ENCODE results near the gene RBM47. TPM values are rescaled to one million over a fixed set of nuclear protein-coding genes. Genes with fewer than 3 reads are reported as not detected.
A peak's percentile ranks its signal among the peaks of the same experiment; 100 is the strongest.

RBM47 gene
- total and polyA plus RNA-seq, 12 donors, result 0.41 to 14.0 (median 2.1) TPM

DNA sequence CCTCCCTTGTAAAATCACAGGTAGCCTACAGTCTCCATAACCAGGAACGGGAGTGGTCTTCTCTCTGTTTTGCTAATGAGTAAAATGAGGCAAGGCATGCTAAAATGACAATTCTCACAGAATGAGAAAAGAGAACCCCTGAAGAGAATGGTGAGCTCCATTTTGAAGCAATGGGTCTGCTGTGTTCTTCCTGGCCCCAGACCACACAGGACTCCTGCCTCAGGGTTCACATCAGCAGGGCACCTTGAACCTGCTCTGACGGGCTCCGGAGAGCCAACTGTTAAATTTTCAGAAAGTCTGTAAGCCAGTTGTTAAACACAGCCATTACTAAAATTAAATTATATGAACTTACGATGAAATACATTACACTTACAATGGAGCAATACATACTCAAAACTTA is 32.1 kb upstream of the RBM47 start:
- WGBS, 2 donors, result 86 to 88% methylated on average over 4 of the region's 4 CpGs
- intact Hi-C loops (cut with DNase I), result no loop called here
- no peaks in the 10 kb centered on the region for H3K9me3 ChIP-seq
- TF ChIP-seq, protein P1, sequence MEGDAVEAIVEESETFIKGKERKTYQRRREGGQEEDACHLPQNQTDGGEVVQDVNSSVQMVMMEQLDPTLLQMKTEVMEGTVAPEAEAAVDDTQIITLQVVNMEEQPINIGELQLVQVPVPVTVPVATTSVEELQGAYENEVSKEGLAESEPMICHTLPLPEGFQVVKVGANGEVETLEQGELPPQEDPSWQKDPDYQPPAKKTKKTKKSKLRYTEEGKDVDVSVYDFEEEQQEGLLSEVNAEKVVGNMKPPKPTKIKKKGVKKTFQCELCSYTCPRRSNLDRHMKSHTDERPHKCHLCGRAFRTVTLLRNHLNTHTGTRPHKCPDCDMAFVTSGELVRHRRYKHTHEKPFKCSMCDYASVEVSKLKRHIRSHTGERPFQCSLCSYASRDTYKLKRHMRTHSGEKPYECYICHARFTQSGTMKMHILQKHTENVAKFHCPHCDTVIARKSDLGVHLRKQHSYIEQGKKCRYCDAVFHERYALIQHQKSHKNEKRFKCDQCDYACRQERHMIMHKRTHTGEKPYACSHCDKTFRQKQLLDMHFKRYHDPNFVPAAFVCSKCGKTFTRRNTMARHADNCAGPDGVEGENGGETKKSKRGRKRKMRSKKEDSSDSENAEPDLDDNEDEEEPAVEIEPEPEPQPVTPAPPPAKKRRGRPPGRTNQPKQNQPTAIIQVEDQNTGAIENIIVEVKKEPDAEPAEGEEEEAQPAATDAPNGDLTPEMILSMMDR (IDR thresholded peaks at IDR 0.05), result no peak
- no peaks in the 10 kb centered on the region for H3K4me1 ChIP-seq
- no peak overlapping the region for H3K4me3 ChIP-seq
- H3K36me3 ChIP-seq, result no peaks in the 10 kb centered on the region
- no peak overlapping the region for H3K27ac ChIP-seq
- no peaks in the 10 kb centered on the region for H3K27me3 ChIP-seq
- ATAC-seq (no peak), DNase-seq (no peak)

GRCh38 chr4:40656201-40656863 is 26.7 kb upstream of the RBM47 start:
- intact Hi-C loops (cut with DNase I), result no loop called here
- ATAC-seq (no peak), DNase-seq (no peak)
- 90 to 92% methylated on average over 9 of the region's 9 CpGs for WGBS, 2 donors
- H3K27me3 ChIP-seq, result no peaks in the 10 kb centered on the region
- H3K27ac ChIP-seq, result no peak overlapping the region
- H3K36me3 ChIP-seq, result no peaks in the 10 kb centered on the region
- H3K9me3 ChIP-seq, result no peaks in the 10 kb centered on the region
- H3K4me1 ChIP-seq, result peaks cover 0 to 15% (median 0%) of the 10 kb centered on the region in 9 donors
- no peak overlapping the region for H3K4me3 ChIP-seq
- TF ChIP-seq, protein P1 (IDR thresholded peaks at IDR 0.05), result no peak

DNA sequence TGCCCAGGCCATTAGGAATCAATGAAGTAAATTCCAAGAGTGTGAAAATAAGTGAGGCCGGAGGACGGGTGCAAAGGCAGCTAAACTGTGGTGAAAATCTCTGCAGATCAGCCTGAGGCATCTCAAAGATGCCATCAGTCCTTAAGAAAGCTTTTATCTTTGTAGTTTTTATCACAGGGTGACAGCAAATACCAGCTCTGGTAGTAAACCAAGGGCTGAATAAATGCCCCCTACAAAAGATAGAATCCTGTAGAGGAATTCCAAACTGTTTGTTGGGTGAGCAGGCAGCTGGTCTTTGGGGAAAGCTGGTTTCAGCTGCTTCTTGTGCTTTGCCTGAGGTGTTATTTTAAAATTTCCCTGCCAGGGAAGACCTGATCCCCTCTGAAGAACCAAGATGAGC is 21.6 kb upstream of the RBM47 start:
- WGBS, 2 donors, result 72 to 81% methylated on average over 2 of the region's 2 CpGs
- Histone ChIP-seq H3K4me3 (no peak overlapping the region), H3K27ac (no peak overlapping the region), H3K27me3 (no peaks in the 10 kb centered on the region), H3K4me1 (peaks cover 0 to 27% (median 0%) of the 10 kb centered on the region in 9 donors), H3K9me3 (no peaks in the 10 kb centered on the region), H3K36me3 (no peaks in the 10 kb centered on the region)
- intact Hi-C loops (cut with DNase I), result no loop called here
- DNase-seq (no peak), ATAC-seq (no peak)
- TF ChIP-seq, protein P1 (IDR thresholded peaks at IDR 0.05), result no peak

GRCh38 chr4:40649321-40649720 is 19.7 kb upstream of the RBM47 start:
- Histone ChIP-seq H3K4me1 (peaks cover 0 to 20% (median 0%) of the 10 kb centered on the region in 9 donors), H3K36me3 (no peaks in the 10 kb centered on the region), H3K27ac (peak overlapping the region in 1 of 10 donors; percentile 80), H3K27me3 (no peaks in the 10 kb centered on the region), H3K9me3 (no peaks in the 10 kb centered on the region), H3K4me3 (no peak overlapping the region)
- WGBS, 2 donors, result 75 to 88% methylated on average over 6 of the region's 6 CpGs
- DNase-seq, result no peak
- no peak for ATAC-seq
- intact Hi-C loops (cut with DNase I), result no loop called here
- TF ChIP-seq, protein P1 (IDR thresholded peaks at IDR 0.05), result no peak
